ENCODE measurements around the gene THPO.

THPO gene

GRCh38 chr3:184399410-184399809 is 21.4 kb upstream of the THPO start:
- TF ChIP-seq POLR2A (IDR thresholded peaks at IDR 0.05; ENCODE audit: low read depth, low read length), result no peak
- no peak for TF ChIP-seq TAF1 (IDR thresholded peaks at IDR 0.05; ENCODE audit: borderline replicate concordance, low read depth, low read length)
- no peak for TF ChIP-seq POLR2AphosphoS5 (IDR thresholded peaks at IDR 0.05; ENCODE audit: low read depth, low read length)
- DNase-seq (ENCODE audit: insufficient read length), result no peak
- no peak for FAIRE-seq

- no peak for DNase-seq (ENCODE audit: insufficient read length)
- no peak for TF ChIP-seq POLR2AphosphoS5 (IDR thresholded peaks at IDR 0.05; ENCODE audit: low read depth, low read length)
- TF ChIP-seq TAF1 (IDR thresholded peaks at IDR 0.05; ENCODE audit: borderline replicate concordance, low read depth, low read length), result no peak
- no peak for TF ChIP-seq POLR2A (IDR thresholded peaks at IDR 0.05; ENCODE audit: low read depth, low read length)
- FAIRE-seq, result no peak
Observed at GRCh38 chr3:184395320-184395660, 17.3 kb upstream of the THPO start.

GRCh38 chr3:184391266-184391665 is 13.3 kb upstream of the THPO start:
- no peak for TF ChIP-seq TAF1 (IDR thresholded peaks at IDR 0.05; ENCODE audit: borderline replicate concordance, low read depth, low read length)
- TF ChIP-seq POLR2AphosphoS5 (IDR thresholded peaks at IDR 0.05; ENCODE audit: low read depth, low read length), result no peak
- no peak for TF ChIP-seq POLR2A (IDR thresholded peaks at IDR 0.05; ENCODE audit: low read depth, low read length)
- DNase-seq (ENCODE audit: insufficient read length) (no peak), FAIRE-seq (no peak)

- TF ChIP-seq POLR2A (IDR thresholded peaks at IDR 0.05; ENCODE audit: low read depth, low read length) (no peak), POLR2AphosphoS5 (IDR thresholded peaks at IDR 0.05; ENCODE audit: low read depth, low read length) (no peak), TAF1 (IDR thresholded peaks at IDR 0.05; ENCODE audit: borderline replicate concordance, low read depth, low read length) (no peak)
- FAIRE-seq, result no peak
- no peak for DNase-seq (ENCODE audit: insufficient read length)
Observed at GRCh38 chr3:184389935-184390528, 12.0 kb upstream of the THPO start.

- FAIRE-seq (no peak), DNase-seq (ENCODE audit: insufficient read length) (no peak)
- no peak for TF ChIP-seq TAF1 (IDR thresholded peaks at IDR 0.05; ENCODE audit: borderline replicate concordance, low read depth, low read length)
- TF ChIP-seq POLR2A (IDR thresholded peaks at IDR 0.05; ENCODE audit: low read depth, low read length), result no peak
- TF ChIP-seq POLR2AphosphoS5 (IDR thresholded peaks at IDR 0.05; ENCODE audit: low read depth, low read length), result no peak
Observed at GRCh38 chr3:184389384-184389783, 11.4 kb upstream of the THPO start.

GRCh38 chr3:184388936-184389230 is 10.9 kb upstream of the THPO start:
- DNase-seq (ENCODE audit: insufficient read length) (no peak), FAIRE-seq (no peak)
- no peak for TF ChIP-seq POLR2A (IDR thresholded peaks at IDR 0.05; ENCODE audit: low read depth, low read length)
- TF ChIP-seq TAF1 (IDR thresholded peaks at IDR 0.05; ENCODE audit: borderline replicate concordance, low read depth, low read length), result no peak
- no peak for TF ChIP-seq POLR2AphosphoS5 (IDR thresholded peaks at IDR 0.05; ENCODE audit: low read depth, low read length)

- TF ChIP-seq POLR2AphosphoS5 (IDR thresholded peaks at IDR 0.05; ENCODE audit: low read depth, low read length), result no peak
- DNase-seq (ENCODE audit: insufficient read length) (no peak), FAIRE-seq (no peak)
Observed at GRCh38 chr3:184388164-184388935, 10.3 kb upstream of the THPO start.

- FAIRE-seq (no peak), DNase-seq (ENCODE audit: insufficient read length) (no peak)
- TF ChIP-seq TAF1 (IDR thresholded peaks at IDR 0.05; ENCODE audit: borderline replicate concordance, low read depth, low read length) (no peak), POLR2A (IDR thresholded peaks at IDR 0.05; ENCODE audit: low read depth, low read length) (no peak), POLR2AphosphoS5 (IDR thresholded peaks at IDR 0.05; ENCODE audit: low read depth, low read length) (no peak)
Observed at GRCh38 chr3:184387174-184387714, 9.2 kb upstream of the THPO start.

GRCh38 chr3:184386047-184386806 is 8.2 kb upstream of the THPO start:
- FAIRE-seq (no peak), DNase-seq (ENCODE audit: insufficient read length) (no peak)

GRCh38 chr3:184384856-184385422 is 6.9 kb upstream of the THPO start:
- DNase-seq (ENCODE audit: insufficient read length) (no peak), FAIRE-seq (no peak)
- TF ChIP-seq TAF1 (IDR thresholded peaks at IDR 0.05; ENCODE audit: borderline replicate concordance, low read depth, low read length) (no peak), POLR2A (IDR thresholded peaks at IDR 0.05; ENCODE audit: low read depth, low read length) (no peak), POLR2AphosphoS5 (IDR thresholded peaks at IDR 0.05; ENCODE audit: low read depth, low read length) (no peak)

More at GRCh38 chr3:184386047-184386806, 8.2 kb upstream of the THPO start:
- TF ChIP-seq POLR2A (IDR thresholded peaks at IDR 0.05; ENCODE audit: low read depth, low read length), result no peak
- TF ChIP-seq TAF1 (IDR thresholded peaks at IDR 0.05; ENCODE audit: borderline replicate concordance, low read depth, low read length), result no peak
- no peak for TF ChIP-seq POLR2AphosphoS5 (IDR thresholded peaks at IDR 0.05; ENCODE audit: low read depth, low read length)

- FAIRE-seq (no peak), DNase-seq (ENCODE audit: insufficient read length) (no peak)
- no peak for TF ChIP-seq POLR2A (IDR thresholded peaks at IDR 0.05; ENCODE audit: low read depth, low read length)
- no peak for TF ChIP-seq TAF1 (IDR thresholded peaks at IDR 0.05; ENCODE audit: borderline replicate concordance, low read depth, low read length)
- no peak for TF ChIP-seq POLR2AphosphoS5 (IDR thresholded peaks at IDR 0.05; ENCODE audit: low read depth, low read length)
Observed at GRCh38 chr3:184384342-184384741, 6.3 kb upstream of the THPO start.
